ENCODE results near the gene CAGE1. TPM values are rescaled to one million over a fixed set of nuclear protein-coding genes. Genes with fewer than 3 reads are reported as not detected.

The CAGE1 gene
- not detected in 3 replicates for total RNA-seq
- long read RNA-seq = 0 reads

- Mint-ChIP-seq H3K4me3 (ENCODE audit: unreplicated experiment) (peak within 1 kb of the TSS; percentile 90), H3K36me3 (ENCODE audit: low read depth) (peaks cover 9% of the 10 kb centered on the region), H3K4me1 (ENCODE audit: low read depth) (peaks cover 50% of the 10 kb centered on the region), H3K27ac (ENCODE audit: unreplicated experiment) (peak within 1 kb of the TSS; percentile 94), H3K27me3 (ENCODE audit: low read depth) (no peaks in the 10 kb centered on the region), H3K9me3 (ENCODE audit: low read depth) (no peaks in the 10 kb centered on the region)
- TF ChIP-seq CTCF (IDR thresholded peaks at IDR 0.05) = peak; percentile 65
- peak; percentile 99 for DNase-seq (ENCODE audit: low spot score)
These were observed at the start of gene CAGE1, which contains the start of gene RIOK1 for GRCh38 chr6:7389451-7390225. Gene CAGE1 (minus strand): TSS chr6:7389742. CDS start chr6:7387173, 2,569 bp downstream. Gene RIOK1 (plus strand): TSS chr6:7389808. CDS start chr6:7390003, 195 bp downstream.

- H3K27me3 Mint-ChIP-seq (ENCODE audit: low read depth) = no peaks in the 10 kb centered on the region
- H3K4me3 Mint-ChIP-seq (ENCODE audit: unreplicated experiment) = no peak overlapping the region
These were observed 49.7 kb upstream of the CAGE1 start for GRCh38 chr6:7439228-7439627.

GRCh38 chr6:7438011-7438410 lies 48.5 kb upstream of the CAGE1 start:
- H3K9me3 Mint-ChIP-seq (ENCODE audit: low read depth) = peaks cover 4% of the 10 kb centered on the region
- no peak for DNase-seq (ENCODE audit: low spot score)
- no peak overlapping the region for H3K4me3 Mint-ChIP-seq (ENCODE audit: unreplicated experiment)

More at GRCh38 chr6:7439228-7439627, 49.7 kb upstream of the CAGE1 start:
- no peak for TF ChIP-seq CTCF (IDR thresholded peaks at IDR 0.05)
- H3K36me3 Mint-ChIP-seq (ENCODE audit: low read depth) = no peaks in the 10 kb centered on the region
- H3K27ac Mint-ChIP-seq (ENCODE audit: unreplicated experiment) = peak overlapping the region; percentile 97
- H3K9me3 Mint-ChIP-seq (ENCODE audit: low read depth) = peaks cover 4% of the 10 kb centered on the region
- DNase-seq (ENCODE audit: low spot score) = no peak
- H3K4me1 Mint-ChIP-seq (ENCODE audit: low read depth) = peaks cover 20% of the 10 kb centered on the region

GRCh38 chr6:7434672-7435071 lies 45.1 kb upstream of the CAGE1 start:
- Mint-ChIP-seq H3K27me3 (ENCODE audit: low read depth) (no peaks in the 10 kb centered on the region), H3K4me1 (ENCODE audit: low read depth) (peaks cover 21% of the 10 kb centered on the region), H3K4me3 (ENCODE audit: unreplicated experiment) (no peak overlapping the region), H3K27ac (ENCODE audit: unreplicated experiment) (no peak overlapping the region), H3K9me3 (ENCODE audit: low read depth) (peaks cover 4% of the 10 kb centered on the region), H3K36me3 (ENCODE audit: low read depth) (no peaks in the 10 kb centered on the region)
- no peak for DNase-seq (ENCODE audit: low spot score)
- no peak for TF ChIP-seq CTCF (IDR thresholded peaks at IDR 0.05)

More at GRCh38 chr6:7438011-7438410, 48.5 kb upstream of the CAGE1 start:
- H3K36me3 Mint-ChIP-seq (ENCODE audit: low read depth) = no peaks in the 10 kb centered on the region
- H3K27me3 Mint-ChIP-seq (ENCODE audit: low read depth) = no peaks in the 10 kb centered on the region
- peaks cover 25% of the 10 kb centered on the region for H3K4me1 Mint-ChIP-seq (ENCODE audit: low read depth)
- no peak for TF ChIP-seq CTCF (IDR thresholded peaks at IDR 0.05)
- no peak overlapping the region for H3K27ac Mint-ChIP-seq (ENCODE audit: unreplicated experiment)

- no peaks in the 10 kb centered on the region for H3K27me3 Mint-ChIP-seq (ENCODE audit: low read depth)
- no peaks in the 10 kb centered on the region for H3K36me3 Mint-ChIP-seq (ENCODE audit: low read depth)
- H3K27ac Mint-ChIP-seq (ENCODE audit: unreplicated experiment) = no peak overlapping the region
- no peak overlapping the region for H3K4me3 Mint-ChIP-seq (ENCODE audit: unreplicated experiment)
- TF ChIP-seq CTCF (IDR thresholded peaks at IDR 0.05) = no peak
- H3K9me3 Mint-ChIP-seq (ENCODE audit: low read depth) = peaks cover 4% of the 10 kb centered on the region
- peaks cover 15% of the 10 kb centered on the region for H3K4me1 Mint-ChIP-seq (ENCODE audit: low read depth)
- DNase-seq (ENCODE audit: low spot score) = no peak
These were observed 43.6 kb upstream of the CAGE1 start for GRCh38 chr6:7433121-7433617.
